Islet precursor cell (in vitro differentiated cells): ENCODE data around the gene UGT2B15.
"Not testable (repeated sequence)": the region's sequence is repeated elsewhere in the genome, so short reads cannot be mapped to it uniquely, and the experiment has no call there.

Source experiments
- DNase-seq: peaks from one replicate; pipeline ENCODE4 v3.0.0-alpha.2; 2018

The UGT2B15 gene

DNA sequence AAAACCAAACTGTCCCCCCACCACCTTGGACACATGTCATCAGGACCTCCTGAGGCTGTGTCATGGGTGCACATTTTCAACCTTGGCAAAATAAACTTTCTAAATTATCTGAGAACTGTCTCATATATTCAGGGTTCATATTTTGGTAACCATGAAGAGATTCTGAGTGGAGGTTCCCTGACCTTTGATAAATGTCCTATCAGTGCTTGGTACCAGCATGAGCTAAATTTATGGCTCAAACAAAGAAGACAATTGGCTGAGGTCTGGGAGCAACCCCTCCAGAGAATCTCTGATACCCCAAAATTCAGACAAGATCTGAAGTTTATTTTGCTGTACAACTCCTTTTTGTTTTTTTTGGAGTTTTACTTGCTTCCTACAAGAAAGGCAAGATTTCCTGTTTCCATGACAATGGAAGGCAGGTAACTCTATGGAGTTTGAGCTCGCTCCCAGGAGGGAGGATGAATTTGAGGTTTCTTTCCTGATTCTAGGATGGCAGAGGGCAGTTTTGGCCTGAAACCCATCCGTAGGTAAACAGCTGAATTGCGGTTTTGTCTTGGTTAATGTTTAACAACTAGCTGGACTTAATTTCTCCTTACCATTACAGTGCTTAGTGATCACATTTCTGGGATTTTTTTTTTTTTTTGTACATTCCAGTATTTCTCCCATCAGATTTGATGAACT lies 14.5 kb downstream of the UGT2B15 start:
- no peak for DNase-seq

DNA sequence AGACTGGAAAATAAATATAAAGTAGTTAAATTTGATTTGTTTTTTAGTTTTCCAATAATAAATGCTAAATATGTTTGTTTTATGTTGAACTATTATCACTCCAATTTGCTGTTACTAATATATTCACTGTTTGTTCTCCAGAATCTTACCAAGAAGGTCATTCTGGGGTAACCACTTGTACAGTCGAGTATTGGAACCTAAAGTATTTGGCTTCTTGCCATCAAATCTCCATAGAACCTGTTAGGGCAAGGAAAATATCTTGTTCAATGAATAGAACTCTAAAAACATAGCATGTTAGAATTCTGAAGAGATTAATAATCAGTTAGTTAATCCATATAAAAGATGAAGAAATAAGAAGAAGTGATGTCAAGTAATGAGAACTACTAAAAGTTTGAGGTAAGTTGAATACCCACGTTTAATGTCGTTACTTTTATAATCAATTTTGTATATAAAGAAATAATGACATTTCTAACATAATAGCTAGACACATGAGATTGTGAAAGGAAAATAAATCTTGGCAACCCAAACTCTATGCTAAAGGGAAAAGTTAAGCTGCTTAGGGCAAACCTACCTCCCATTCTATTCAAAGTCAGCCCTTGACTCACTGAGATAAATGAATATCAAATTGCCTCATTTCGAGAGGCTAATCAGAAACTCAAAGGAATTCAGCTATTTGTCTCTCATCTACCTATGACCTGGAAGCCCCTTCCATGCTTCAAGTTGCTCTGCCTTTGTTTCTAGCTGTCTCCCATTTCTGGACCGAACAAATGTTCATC lies 15.3 kb downstream of the UGT2B15 start:
- no peak for DNase-seq

DNA sequence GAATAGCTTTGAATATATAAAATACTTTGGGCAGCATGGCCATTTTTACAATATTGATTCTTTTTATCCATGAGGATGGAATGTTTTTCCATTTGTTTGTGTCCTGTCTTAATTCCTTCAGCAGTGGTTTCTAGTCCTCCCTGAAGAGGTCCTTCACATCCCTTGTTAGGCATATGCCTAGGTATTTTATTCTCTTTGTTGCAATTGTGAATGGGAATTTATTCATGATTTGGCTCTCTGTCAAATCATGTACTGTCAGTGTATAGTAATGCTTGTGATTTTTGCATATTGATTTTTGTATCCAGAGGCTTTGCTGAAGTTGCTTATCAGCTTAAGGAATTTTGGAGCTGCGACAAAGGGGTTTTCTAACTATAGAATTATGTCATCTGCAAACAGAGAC lies 18.5 kb downstream of the UGT2B15 start:
- DNase-seq, result no peak

- DNase-seq, result peak; percentile 97
Measured at GRCh38 chr4:68630371-68630770, 40.1 kb downstream of the UGT2B15 start.

- DNase-seq, result not testable (repeated sequence)
Measured at GRCh38 chr4:68622731-68623130, 47.7 kb downstream of the UGT2B15 start.

DNA sequence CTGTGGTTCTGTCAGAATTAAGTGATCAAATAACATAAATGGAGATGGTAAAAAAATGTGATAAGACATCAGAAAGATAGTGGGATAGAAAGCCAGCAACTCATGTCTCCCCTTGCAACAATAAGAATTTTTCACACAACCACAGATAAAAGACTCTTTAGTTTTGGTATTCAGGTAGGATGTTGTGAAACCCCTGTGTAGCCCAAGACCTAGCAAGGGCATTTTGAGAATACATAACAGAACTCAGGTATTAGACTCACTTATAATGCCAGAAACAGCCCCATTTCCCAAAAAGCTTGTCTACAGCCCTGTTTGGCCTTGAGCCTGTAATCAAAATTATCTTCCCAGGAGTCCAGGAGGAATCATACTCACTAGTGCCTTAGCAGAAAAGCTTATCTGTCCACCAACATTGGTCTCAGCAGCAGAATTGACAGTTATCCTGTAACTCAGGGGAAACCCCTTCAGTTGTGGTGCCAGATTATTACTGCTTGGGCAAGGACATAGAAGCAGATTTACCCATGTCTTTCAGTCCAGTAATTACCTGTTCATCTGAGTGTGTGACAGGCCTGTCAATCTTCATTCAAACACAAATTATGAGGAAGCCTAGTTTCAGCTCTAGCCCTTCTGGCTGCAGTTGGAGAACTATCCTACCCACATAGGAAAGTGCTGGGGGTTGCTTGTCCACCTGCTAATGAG lies 53.3 kb downstream of the UGT2B15 start:
- DNase-seq, result no peak

- DNase-seq, result no peak
Measured at GRCh38 chr4:68615699-68616422, 54.6 kb downstream of the UGT2B15 start.

DNA sequence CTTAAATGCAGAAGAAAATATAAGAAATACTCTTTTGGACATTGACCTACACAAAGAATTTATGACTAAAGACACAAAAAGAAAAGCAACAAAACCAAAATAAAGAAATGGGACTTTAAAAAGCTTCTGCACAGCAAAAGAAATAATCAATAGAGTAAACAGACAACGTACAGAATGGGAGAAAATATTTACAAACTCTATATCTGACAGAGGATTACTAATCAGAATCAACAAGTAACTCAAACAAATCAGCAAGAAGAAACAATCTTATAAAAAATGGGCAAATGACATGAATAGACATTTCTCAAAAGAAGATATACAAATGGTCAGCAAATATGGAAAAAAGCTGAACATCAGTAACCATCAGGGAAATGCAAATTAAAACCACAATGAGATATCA lies 56.7 kb downstream of the UGT2B15 start:
- DNase-seq, result no peak

GRCh38 chr4:68606240-68606639 lies 64.2 kb downstream of the UGT2B15 start:
- DNase-seq, result no peak

- no peak for DNase-seq
Measured at GRCh38 chr4:68599150-68599549, 71.3 kb downstream of the UGT2B15 start.

- DNase-seq, result no peak
Measured at GRCh38 chr4:68597482-68597881, 73.0 kb downstream of the UGT2B15 start.
